WTC11 (cell line): ENCODE data around the gene KLHL7. TPM values are rescaled to one million over a fixed set of nuclear protein-coding genes. Genes with fewer than 3 reads are reported as not detected.

Source experiments
- ATAC-seq: fragments of 200-7000 bp; cut with Tn5 transposase; 2 replicates; pipeline ENCODE4 v1.10.0; 2021; ENCODE audit warnings: mild to moderate bottlenecking, moderate library complexity
- CTCF ChIA-PET: fragments of 300-600 bp; sonication (Branson Sonifier 250); formaldehyde crosslinking; loops from one replicate; lab custom pipeline; 2021; ENCODE audit warnings: antibody characterized with exemption; lab: Charles Lee
- POLR2A ChIA-PET: fragments of 350-600 bp; sonication (Branson Sonifier 250); formaldehyde crosslinking; loops from one replicate; lab custom pipeline; 2021; ENCODE audit warnings: antibody characterized with exemption; lab: Charles Lee
- DNase-seq: peaks from one replicate; pipeline ENCODE4 v3.0.0; 2021; ENCODE audit warnings: low spot score
- H3K27ac Mint-ChIP-seq: 2 replicates; pipeline ENCODE4 v1.8.0; 2021; ENCODE audit warnings: mixed read lengths
- H3K27me3 Mint-ChIP-seq: 2 replicates; pipeline ENCODE4 v1.8.0; 2021; ENCODE audit warnings: low read depth, mild to moderate bottlenecking, moderate library complexity, mixed read lengths
- H3K36me3 Mint-ChIP-seq: 2 replicates; pipeline ENCODE4 v1.8.0; 2021; ENCODE audit warnings: mixed read lengths
- H3K4me1 Mint-ChIP-seq: 2 replicates; pipeline ENCODE4 v1.8.0; 2022; ENCODE audit warnings: mixed read lengths
- H3K4me3 Mint-ChIP-seq: 2 replicates; pipeline ENCODE4 v1.8.0; 2021; ENCODE audit warnings: mild to moderate bottlenecking, moderate library complexity, mixed read lengths
- H3K9me3 Mint-ChIP-seq: 2 replicates; pipeline ENCODE4 v1.8.0; 2021; ENCODE audit warnings: mixed read lengths
- CDX4 ChIP-seq: fragments of 250-450 bp; sonication (Bioruptor Pico); IDR thresholded peaks from 2 replicates; pipeline ENCODE4 v1.9.0; 2021; ENCODE audit warnings: moderate library complexity, mild to moderate bottlenecking, inconsistent platforms, borderline replicate concordance
- EMX1 ChIP-seq: fragments of 250-450 bp; sonication (Bioruptor Pico); IDR thresholded peaks from 2 replicates; pipeline ENCODE4 v1.8.0; 2021; ENCODE audit warnings: mild to moderate bottlenecking
- FOXP1 ChIP-seq: sonication (generic); formaldehyde crosslinking; IDR thresholded peaks from 2 replicates; pipeline ENCODE4 v1.8.0; 2022; ENCODE audit warnings: missing genetic modification reagents, mild to moderate bottlenecking, moderate library complexity, borderline replicate concordance
- GABPB1 ChIP-seq: sonication (generic); formaldehyde crosslinking; IDR thresholded peaks from 2 replicates; pipeline ENCODE4 v1.8.1; 2023; ENCODE audit warnings: mild to moderate bottlenecking, missing genetic modification reagents
- NR1H2 ChIP-seq: sonication (generic); formaldehyde crosslinking; IDR thresholded peaks from 2 replicates; pipeline ENCODE4 v1.9.0; 2021; ENCODE audit warnings: mild to moderate bottlenecking, moderate library complexity, missing genetic modification reagents
- PRRX2 ChIP-seq: fragments of 250-450 bp; sonication (Bioruptor Pico); IDR thresholded peaks from 2 replicates; pipeline ENCODE4 v1.8.0; 2021; ENCODE audit warnings: mild to moderate bottlenecking
- RELA ChIP-seq: sonication (generic); formaldehyde crosslinking; IDR thresholded peaks from 2 replicates; pipeline ENCODE4 v1.8.1; 2022; ENCODE audit warnings: missing genetic modification reagents, mild to moderate bottlenecking, borderline replicate concordance
- RORB ChIP-seq: fragments of 250-450 bp; sonication (Bioruptor Pico); IDR thresholded peaks from 2 replicates; pipeline ENCODE4 v1.9.0; 2021; ENCODE audit warnings: mild to moderate bottlenecking
- SMAD3 ChIP-seq: sonication (generic); formaldehyde crosslinking; IDR thresholded peaks from 2 replicates; pipeline ENCODE4 v1.8.0; 2022; ENCODE audit warnings: missing genetic modification reagents, mild to moderate bottlenecking, borderline replicate concordance
- SOX15 ChIP-seq: fragments of 250-450 bp; sonication (Bioruptor Pico); IDR thresholded peaks from 2 replicates; pipeline ENCODE4 v1.9.0; 2021; ENCODE audit warnings: mild to moderate bottlenecking
- STAT6 ChIP-seq: sonication (generic); formaldehyde crosslinking; conservative IDR thresholded peaks from 2 replicates; pipeline ENCODE4 v1.8.1; 2023; ENCODE audit warnings: mild to moderate bottlenecking, low read depth, missing genetic modification reagents, moderate library complexity
- TEAD4 ChIP-seq: sonication (generic); formaldehyde crosslinking; IDR thresholded peaks from 2 replicates; pipeline ENCODE4 v1.8.0; 2022; ENCODE audit warnings: mild to moderate bottlenecking, missing genetic modification reagents
- ZNF263 ChIP-seq: sonication (generic); formaldehyde crosslinking; IDR thresholded peaks from 2 replicates; pipeline ENCODE4 v1.8.1; 2022; ENCODE audit warnings: low read depth, mild to moderate bottlenecking, moderate library complexity, missing genetic modification reagents
- total RNA-seq: library from RNA; stranded (reverse); gene quantifications from 3 replicates; pipeline ENCODE4 v1.2.3, GENCODE V29; 2021
- TF ChIP-seq, protein P1 (sequence below): sonication (generic); formaldehyde crosslinking; IDR thresholded peaks from 2 replicates; pipeline ENCODE4 v1.8.1; 2023; ENCODE audit warnings: mild to moderate bottlenecking, missing genetic modification reagents
- TF ChIP-seq, protein P2 (sequence below): sonication (generic); formaldehyde crosslinking; IDR thresholded peaks from 2 replicates; pipeline ENCODE4 v1.8.1; 2022; ENCODE audit warnings: missing genetic modification reagents, borderline replicate concordance

The KLHL7 gene
- total RNA-seq, 1 experiment from 2014 or later = 82.1 TPM

- TF ChIP-seq GABPB1 (CRISPR knock-in tag) = no peak
- TF ChIP-seq, protein P1, sequence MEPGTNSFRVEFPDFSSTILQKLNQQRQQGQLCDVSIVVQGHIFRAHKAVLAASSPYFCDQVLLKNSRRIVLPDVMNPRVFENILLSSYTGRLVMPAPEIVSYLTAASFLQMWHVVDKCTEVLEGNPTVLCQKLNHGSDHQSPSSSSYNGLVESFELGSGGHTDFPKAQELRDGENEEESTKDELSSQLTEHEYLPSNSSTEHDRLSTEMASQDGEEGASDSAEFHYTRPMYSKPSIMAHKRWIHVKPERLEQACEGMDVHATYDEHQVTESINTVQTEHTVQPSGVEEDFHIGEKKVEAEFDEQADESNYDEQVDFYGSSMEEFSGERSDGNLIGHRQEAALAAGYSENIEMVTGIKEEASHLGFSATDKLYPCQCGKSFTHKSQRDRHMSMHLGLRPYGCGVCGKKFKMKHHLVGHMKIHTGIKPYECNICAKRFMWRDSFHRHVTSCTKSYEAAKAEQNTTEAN (CRISPR knock-in tag) = no peak
- no peak for TF ChIP-seq CDX4 (CRISPR knock-in tag)
- TF ChIP-seq, protein P2, sequence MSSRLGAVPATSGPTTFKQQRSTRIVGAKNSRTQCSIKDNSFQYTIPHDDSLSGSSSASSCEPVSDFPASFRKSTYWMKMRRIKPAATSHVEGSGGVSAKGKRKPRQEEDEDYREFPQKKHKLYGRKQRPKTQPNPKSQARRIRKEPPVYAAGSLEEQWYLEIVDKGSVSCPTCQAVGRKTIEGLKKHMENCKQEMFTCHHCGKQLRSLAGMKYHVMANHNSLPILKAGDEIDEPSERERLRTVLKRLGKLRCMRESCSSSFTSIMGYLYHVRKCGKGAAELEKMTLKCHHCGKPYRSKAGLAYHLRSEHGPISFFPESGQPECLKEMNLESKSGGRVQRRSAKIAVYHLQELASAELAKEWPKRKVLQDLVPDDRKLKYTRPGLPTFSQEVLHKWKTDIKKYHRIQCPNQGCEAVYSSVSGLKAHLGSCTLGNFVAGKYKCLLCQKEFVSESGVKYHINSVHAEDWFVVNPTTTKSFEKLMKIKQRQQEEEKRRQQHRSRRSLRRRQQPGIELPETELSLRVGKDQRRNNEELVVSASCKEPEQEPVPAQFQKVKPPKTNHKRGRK = no peak
- TF ChIP-seq PRRX2 (CRISPR knock-in tag) = no peak
- TF ChIP-seq STAT6 (CRISPR knock-in tag) = no peak
- no peak for TF ChIP-seq FOXP1 (CRISPR knock-in tag)
- TF ChIP-seq TEAD4 (CRISPR knock-in tag) = no peak
- no peak for TF ChIP-seq NR1H2 (CRISPR knock-in tag)
These were observed 28.2 kb downstream of the KLHL7 start (continued) for GRCh38 chr7:23133797-23134196.

DNA sequence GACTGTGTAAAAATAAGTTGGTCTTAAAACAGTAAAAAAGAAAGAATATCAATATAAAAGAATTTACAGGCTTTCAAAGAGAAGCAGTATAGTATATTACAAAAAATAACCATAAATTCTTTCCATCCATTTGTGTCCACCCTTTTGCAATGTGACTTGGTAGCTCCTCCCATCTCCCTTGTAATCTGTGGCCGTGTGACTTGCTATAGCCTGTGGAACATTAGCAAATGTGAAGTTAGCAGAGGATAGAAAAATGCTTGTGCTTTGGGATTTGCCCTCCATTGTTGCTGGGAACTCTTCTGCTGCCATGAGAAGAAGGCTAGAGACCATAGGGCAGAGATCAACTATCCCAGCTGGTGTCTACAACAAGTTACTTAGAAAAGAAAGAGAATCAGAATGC is 30.2 kb downstream of the KLHL7 start:
- Mint-ChIP-seq H3K36me3 (peaks cover 17% of the 10 kb centered on the region), H3K27ac (peak overlapping the region; percentile 29), H3K4me1 (peaks cover 15% of the 10 kb centered on the region), H3K9me3 (peaks cover 11% of the 10 kb centered on the region), H3K27me3 (no peaks in the 10 kb centered on the region), H3K4me3 (no peak overlapping the region)
- no peak for DNase-seq
- POLR2A ChIA-PET = no interaction called here
- no peak for TF ChIP-seq EMX1 (CRISPR knock-in tag)
- no peak for TF ChIP-seq ZNF263 (CRISPR knock-in tag)
- TF ChIP-seq RELA (CRISPR knock-in tag) = no peak
- CTCF ChIA-PET = interaction anchor here (1.5 to 1.6 kb wide), 2 partner anchors 50 to 137 kb away, joined by 4 to 8 read pairs; no protein-coding TSS in a partner anchor
- ATAC-seq = peak; percentile 60

- peaks cover 15% of the 10 kb centered on the region for H3K4me1 Mint-ChIP-seq
- ATAC-seq (no peak), DNase-seq (no peak)
- H3K9me3 Mint-ChIP-seq = peaks cover 13% of the 10 kb centered on the region
- H3K4me3 Mint-ChIP-seq = no peak overlapping the region
- H3K27ac Mint-ChIP-seq = peak overlapping the region; percentile 29
- no peaks in the 10 kb centered on the region for H3K27me3 Mint-ChIP-seq
- POLR2A ChIA-PET = no interaction called here
- CTCF ChIA-PET = interaction anchor here (1.5 to 1.6 kb wide), 2 partner anchors 50 to 137 kb away, joined by 4 to 8 read pairs; no protein-coding TSS in a partner anchor
- peaks cover 17% of the 10 kb centered on the region for H3K36me3 Mint-ChIP-seq
- TF ChIP-seq, protein P1 (CRISPR knock-in tag) = no peak
- TF ChIP-seq SMAD3 = no peak
- no peak for TF ChIP-seq RORB (CRISPR knock-in tag)
- no peak for TF ChIP-seq SOX15 (CRISPR knock-in tag)
These were observed 30.6 kb downstream of the KLHL7 start for GRCh38 chr7:23136216-23136615.
